Neural cell (in vitro differentiated cells): ENCODE measurements around the gene SLC25A21.

Experiments
- CTCF ChIP-seq: fragments of 450-650 bp; IDR thresholded peaks from 2 replicates; pipeline ENCODE4 v1.5.1; 2014; ENCODE audit warnings: antibody characterized with exemption, mild to moderate bottlenecking, moderate library complexity; ENCODE audit not compliant: poor library complexity, severe bottlenecking
- EP300 ChIP-seq: fragments of 450-650 bp; conservative IDR thresholded peaks from 2 replicates; pipeline ENCODE4 v1.6.1; 2014; ENCODE audit warnings: antibody characterized with exemption, mild to moderate bottlenecking, moderate library complexity; ENCODE audit not compliant: poor library complexity, severe bottlenecking
- EZH2 ChIP-seq: fragments of 200-600, 300-800 bp; shearing (Covaris generic), sonication (generic); IDR thresholded peaks from 2 replicates; pipeline ENCODE4 v1.6.1; 2014; ENCODE audit warnings: antibody characterized with exemption, low read length, borderline replicate concordance, mild to moderate bottlenecking; ENCODE audit not compliant: insufficient read depth, poor library complexity, severe bottlenecking
- MXI1 ChIP-seq: fragments of 450-650 bp; conservative IDR thresholded peaks from 2 replicates; pipeline ENCODE4 v1.6.1; 2014; ENCODE audit warnings: antibody characterized with exemption, mild to moderate bottlenecking; ENCODE audit not compliant: poor library complexity, severe bottlenecking
- POLR2AphosphoS5 ChIP-seq: IDR thresholded peaks from 2 replicates; pipeline ENCODE4 v1.6.1; 2012
- RAD21 ChIP-seq: fragments of 450-650 bp; conservative IDR thresholded peaks from 2 replicates; pipeline ENCODE4 v1.6.1; 2014; ENCODE audit warnings: antibody characterized with exemption, mild to moderate bottlenecking, moderate library complexity
- REST ChIP-seq: IDR thresholded peaks from 2 replicates; pipeline ENCODE4 v1.6.1; 2012; ENCODE audit warnings: borderline replicate concordance
- SMC3 ChIP-seq: fragments of 450-650 bp; conservative IDR thresholded peaks from 2 replicates; pipeline ENCODE4 v1.6.1; 2014; ENCODE audit warnings: antibody characterized with exemption, mild to moderate bottlenecking, moderate library complexity; ENCODE audit not compliant: poor library complexity
- TAF1 ChIP-seq: IDR thresholded peaks from 2 replicates; pipeline ENCODE4 v1.6.1; 2012; ENCODE audit warnings: low read depth

- TF ChIP-seq EZH2 (no peak), CTCF (no peak), MXI1 (no peak), TAF1 (no peak), POLR2AphosphoS5 (no peak), EP300 (no peak), REST (no peak), RAD21 (no peak), SMC3 (no peak)
Measured at GRCh38 chr14:36683083-36683724, 489.2 kb downstream of the SLC25A21 start.
